K562 (cell line): ENCODE data around the gene BRCA1. TPM values are rescaled to one million over a fixed set of nuclear protein-coding genes. Genes with fewer than 3 reads are reported as not detected.

Source experiments
- C11orf30 ChIP-seq: fragments of 450-650 bp; IDR thresholded peaks from 2 replicates; pipeline ENCODE4 v1.6.1; 2016; ENCODE audit warnings: low read depth, mild to moderate bottlenecking
- CBX1 ChIP-seq: sonication (generic); IDR thresholded peaks from 2 replicates; pipeline ENCODE4 v1.6.1; 2016; ENCODE audit warnings: antibody characterized with exemption, low read depth, mild to moderate bottlenecking
- KLF6 ChIP-seq: fragments of 250-450 bp; sonication (Bioruptor Pico); IDR thresholded peaks from 2 replicates; pipeline ENCODE4 v1.4.0; 2020; ENCODE audit warnings: mild to moderate bottlenecking, moderate library complexity, borderline replicate concordance
- NR3C1 ChIP-seq: sonication (generic); formaldehyde crosslinking; IDR thresholded peaks from 2 replicates; pipeline ENCODE4 v1.8.1; 2022; ENCODE audit warnings: missing genetic modification reagents
- NRF1 ChIP-seq, 2 experiments: fragments of 450-650 bp; IDR thresholded peaks in 1 of 2; conservative IDR thresholded peaks in 1 of 2; 2 replicates each; pipeline ENCODE4 v1.6.1; 2014; ENCODE audit warnings: mild to moderate bottlenecking in 2 of 2
- POLR3G ChIP-seq: IDR thresholded peaks from 2 replicates; pipeline ENCODE4 v1.6.1; 2011; ENCODE audit not compliant: insufficient read length, insufficient replicate concordance; ENCODE audit errors: extremely low read depth
- THRB ChIP-seq: fragments of 450-650 bp; formaldehyde crosslinking; conservative IDR thresholded peaks from 2 replicates; pipeline ENCODE4 v1.4.0; 2022; ENCODE audit warnings: mild to moderate bottlenecking, missing genetic modification characterization
- ZBTB34 ChIP-seq: fragments of 250-450 bp; sonication (Bioruptor Pico); IDR thresholded peaks from 2 replicates; pipeline ENCODE4 v1.8.0; 2021; ENCODE audit warnings: mild to moderate bottlenecking, moderate library complexity
- ZFP36 ChIP-seq: fragments of 150-350 bp; IDR thresholded peaks from 2 replicates; pipeline ENCODE4 v1.6.1; 2018; ENCODE audit warnings: low read length, low read depth; ENCODE audit not compliant: partially characterized antibody
- ZNF449 ChIP-seq: fragments of 250-450 bp; sonication (Bioruptor Pico); IDR thresholded peaks from 2 replicates; pipeline ENCODE4 v1.8.0; 2022; ENCODE audit warnings: moderate library complexity, mild to moderate bottlenecking, inconsistent platforms
- ZNF699 ChIP-seq: fragments of 250-450 bp; sonication (Bioruptor Pico); IDR thresholded peaks from 2 replicates; pipeline ENCODE4 v1.8.0; 2021; ENCODE audit warnings: mild to moderate bottlenecking, moderate library complexity; ENCODE audit not compliant: insufficient replicate concordance
- polyA plus RNA-seq, 8 experiments: library from polyadenylated mRNA; depleted of rRNA in 4 of 8; stranded (reverse) in 5 of 8; unstranded in 3 of 8; fragments of >200 nt; fragmentation: Nextera tagmentation in 2 of 8; fragmentation: Illumina TruSeq in 1 of 8; extraction: Ambion mirVana in 2 of 8; extraction: Trizol in 1 of 8; gene quantifications; 2 replicates each; pipeline versions ENCODE4 v1.2.1 to v1.2.3, GENCODE V29; 2011 to 2014; ENCODE audit warnings: inconsistent platforms in 1 of 8, missing spikeins in 1 of 8
- total RNA-seq, 7 experiments: library from RNA; depleted of rRNA in 6 of 7; stranded (reverse); fragments of >200 nt in 6 of 7; fragmentation: Illumina TruSeq in 2 of 7; extraction: Trizol in 2 of 7; gene quantifications; 2 replicates each; pipeline versions ENCODE4 v1.2.1 to v1.2.3, GENCODE V29; 2011 to 2021; ENCODE audit warnings: low replicate concordance in 1 of 7
- TF ChIP-seq, protein P1 (sequence below): fragments of 450-650 bp; formaldehyde crosslinking; IDR thresholded peaks from 2 replicates; pipeline ENCODE4 v1.4.0; 2020; ENCODE audit warnings: mild to moderate bottlenecking, mixed read lengths
- TF ChIP-seq, protein P2 (sequence below): fragments of 250-450 bp; sonication (Bioruptor Pico); IDR thresholded peaks from 2 replicates; pipeline ENCODE4 v1.8.0; 2021; ENCODE audit warnings: borderline replicate concordance, mild to moderate bottlenecking, moderate library complexity; ENCODE audit not compliant: poor library complexity, severe bottlenecking
- TF ChIP-seq, protein P3 (sequence below): IDR thresholded peaks from 3 replicates; pipeline ENCODE4 v1.6.1; 2011; ENCODE audit warnings: borderline replicate concordance, mild to moderate bottlenecking; ENCODE audit not compliant: insufficient read length, insufficient read depth

Gene BRCA1
- total and polyA plus RNA-seq, 9 of the 15 experiments (the other 6 are each of a cell fraction or from before 2014, with no cell fraction given), result 25.9 to 95.3 (median 62.3) TPM

GRCh38 chr17:43020789-43021740 lies 104.1 kb downstream of the BRCA1 start (continued):
- TF ChIP-seq NR3C1 (CRISPR knock-in tag) (no peak), POLR3G (no peak), ZFP36 (no peak), ZBTB34 (CRISPR knock-in tag) (no peak), C11orf30 (peak; percentile 55), KLF6 (CRISPR knock-in tag) (peak; percentile 54; the same call in 1 of the 2 replicates), CBX1 (peak; percentile 60; the same call in 1 of the 2 replicates), ZNF449 (CRISPR knock-in tag) (no peak), NRF1 (conservative IDR thresholded peaks at IDR 0.05 in 1 of 2, IDR thresholded peaks at IDR 0.05 in 1 of 2) (no peak), ZNF699 (no peak), THRB (no peak)
- TF ChIP-seq, protein P1, sequence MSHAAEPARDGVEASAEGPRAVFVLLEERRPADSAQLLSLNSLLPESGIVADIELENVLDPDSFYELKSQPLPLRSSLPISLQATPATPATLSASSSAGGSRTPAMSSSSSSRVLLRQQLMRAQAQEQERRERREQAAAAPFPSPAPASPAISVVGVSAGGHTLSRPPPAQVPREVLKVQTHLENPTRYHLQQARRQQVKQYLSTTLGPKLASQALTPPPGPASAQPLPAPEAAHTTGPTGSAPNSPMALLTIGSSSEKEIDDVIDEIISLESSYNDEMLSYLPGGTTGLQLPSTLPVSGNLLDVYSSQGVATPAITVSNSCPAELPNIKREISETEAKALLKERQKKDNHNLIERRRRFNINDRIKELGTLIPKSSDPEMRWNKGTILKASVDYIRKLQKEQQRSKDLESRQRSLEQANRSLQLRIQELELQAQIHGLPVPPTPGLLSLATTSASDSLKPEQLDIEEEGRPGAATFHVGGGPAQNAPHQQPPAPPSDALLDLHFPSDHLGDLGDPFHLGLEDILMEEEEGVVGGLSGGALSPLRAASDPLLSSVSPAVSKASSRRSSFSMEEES (CRISPR knock-in tag), result 0 out of 2 replicates have a peak, but pooled peaks have one; percentile 24
- TF ChIP-seq, protein P2, sequence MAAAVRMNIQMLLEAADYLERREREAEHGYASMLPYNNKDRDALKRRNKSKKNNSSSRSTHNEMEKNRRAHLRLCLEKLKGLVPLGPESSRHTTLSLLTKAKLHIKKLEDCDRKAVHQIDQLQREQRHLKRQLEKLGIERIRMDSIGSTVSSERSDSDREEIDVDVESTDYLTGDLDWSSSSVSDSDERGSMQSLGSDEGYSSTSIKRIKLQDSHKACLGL (CRISPR knock-in tag), result no peak
- TF ChIP-seq, protein P3, sequence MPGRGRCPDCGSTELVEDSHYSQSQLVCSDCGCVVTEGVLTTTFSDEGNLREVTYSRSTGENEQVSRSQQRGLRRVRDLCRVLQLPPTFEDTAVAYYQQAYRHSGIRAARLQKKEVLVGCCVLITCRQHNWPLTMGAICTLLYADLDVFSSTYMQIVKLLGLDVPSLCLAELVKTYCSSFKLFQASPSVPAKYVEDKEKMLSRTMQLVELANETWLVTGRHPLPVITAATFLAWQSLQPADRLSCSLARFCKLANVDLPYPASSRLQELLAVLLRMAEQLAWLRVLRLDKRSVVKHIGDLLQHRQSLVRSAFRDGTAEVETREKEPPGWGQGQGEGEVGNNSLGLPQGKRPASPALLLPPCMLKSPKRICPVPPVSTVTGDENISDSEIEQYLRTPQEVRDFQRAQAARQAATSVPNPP, result no peak
